K562 (cell line): ENCODE data around the gene PIEZO2. TPM values are rescaled to one million over a fixed set of nuclear protein-coding genes. Genes with fewer than 3 reads are reported as not detected.

ENCODE experiments used
- ATAC-seq: fragments of 200-7000 bp; cut with Tn5 transposase; 3 replicates; pipeline ENCODE4 v1.9.1; 2020; ENCODE audit warnings: moderate library complexity
- BruUV-seq: library from RNA; stranded (reverse); fragments of 400-500 nt; replicated peaks from 2 replicates; lab custom pipeline; 2021; lab: Mats Ljungman, UMichigan
- CTCF ChIA-PET: fragments of 300-600 bp; formaldehyde crosslinking; extraction: SDS; loops from one replicate; lab custom pipeline; 2021; ENCODE audit warnings: low intra/inter-chr PET ratio; lab: Yijun Ruan, JAX
- POLR2A ChIA-PET: fragments of 300-600, 350-650 bp; sonication (Branson Sonifier 250); formaldehyde crosslinking; extraction: SDS; loops from one replicate; lab custom pipeline; 2021; ENCODE audit warnings: antibody characterized with exemption, inconsistent platforms; lab: Yijun Ruan, JAX
- DNase-seq, 4 experiments: peaks; one replicate each; pipeline versions ENCODE4 v3.0.0 to v3.0.0-alpha.2; 2011 to 2018; ENCODE audit warnings: low spot score in 3 of 4, mixed read lengths in 3 of 4; ENCODE audit errors: extremely low read depth in 1 of 4
- FAIRE-seq: peaks from 2 replicates; lab custom pipeline; 2011; peaks lifted over from hg19 to GRCh38; lab: Jason Lieb, UNC
- H2AFZ ChIP-seq: 2 replicates; pipeline ENCODE4 v1.6.0; 2011; ENCODE audit warnings: low read depth, low read length, control low read depth, inconsistent platforms
- H3K27ac ChIP-seq: fragments of 200-600 bp; 3 replicates; pipeline ENCODE4 v1.8.0; 2011; ENCODE audit warnings: low read depth, mild to moderate bottlenecking, control low read depth, inconsistent platforms, low read length, moderate library complexity, mixed read lengths; ENCODE audit errors: extremely low read depth
- H3K27me3 ChIP-seq, 2 experiments: fragments of 300-600 bp in 1 of 2; 2 replicates in 1 of 2; 3 replicates in 1 of 2; pipeline versions ENCODE4 v1.6.0 to v1.8.0; 2011; ENCODE audit warnings: inconsistent platforms in 2 of 2, low read length in 2 of 2, mild to moderate bottlenecking in 1 of 2, mixed read lengths in 1 of 2, moderate library complexity in 1 of 2; ENCODE audit not compliant: control insufficient read depth in 2 of 2, insufficient read depth in 2 of 2
- H3K36me3 ChIP-seq: fragments of 300-600 bp; 3 replicates; pipeline ENCODE4 v1.8.0; 2011; ENCODE audit warnings: mild to moderate bottlenecking, low read length, inconsistent platforms; ENCODE audit not compliant: control insufficient read depth, insufficient read depth
- H3K4me1 ChIP-seq, 2 experiments: fragments of 200-600 bp in 1 of 2; replicated peaks in 1 of 2; 2 replicates in 1 of 2; 3 replicates in 1 of 2; pipeline versions ENCODE4 v1.5.1 to v1.8.0; 2011; ENCODE audit warnings: inconsistent platforms in 2 of 2, low read length in 2 of 2, mild to moderate bottlenecking in 1 of 2, mixed read lengths in 1 of 2, moderate library complexity in 1 of 2; ENCODE audit not compliant: control insufficient read depth in 2 of 2, insufficient read depth in 2 of 2
- H3K4me2 ChIP-seq: 2 replicates; pipeline ENCODE4 v1.6.1; 2011; ENCODE audit warnings: low read length, control low read depth, inconsistent platforms, mixed read lengths; ENCODE audit not compliant: insufficient read depth
- H3K4me3 ChIP-seq: fragments of 200-600 bp; sonication (generic), shearing (Covaris generic); 2 replicates; pipeline ENCODE4 v1.5.1; 2016; ENCODE audit warnings: control low read depth, inconsistent platforms
- H3K79me2 ChIP-seq: fragments of 200-600 bp; 3 replicates; pipeline ENCODE4 v1.8.0; 2011; ENCODE audit warnings: low read length, inconsistent platforms; ENCODE audit not compliant: control insufficient read depth, insufficient read depth
- H3K9ac ChIP-seq, 2 experiments: 2 replicates each; pipeline versions ENCODE4 v1.6.0 to v1.6.1; 2011; ENCODE audit warnings: low read depth in 2 of 2, low read length in 2 of 2, control low read depth in 1 of 2, inconsistent platforms in 1 of 2, mild to moderate bottlenecking in 1 of 2, mixed read lengths in 1 of 2; ENCODE audit not compliant: insufficient read depth in 1 of 2
- H3K9me1 ChIP-seq: one replicate; pipeline ENCODE4 v1.6.0; 2011; ENCODE audit warnings: inconsistent platforms, mild to moderate bottlenecking, low read length, moderate library complexity; ENCODE audit not compliant: control insufficient read depth, insufficient read depth
- H3K9me3 ChIP-seq: replicated peaks from 2 replicates; pipeline ENCODE4 v1.5.1; 2011; ENCODE audit warnings: low read depth, low read length, inconsistent platforms; ENCODE audit not compliant: control insufficient read depth, insufficient read depth
- H4K20me1 ChIP-seq: replicated peaks from 2 replicates; pipeline ENCODE4 v1.6.1; 2011; ENCODE audit warnings: low read length, inconsistent platforms, mixed read lengths; ENCODE audit not compliant: control insufficient read depth, insufficient read depth
- CHD1 ChIP-seq: fragments of 200-600 bp; sonication (generic); IDR thresholded peaks from one replicate; pipeline ENCODE4 v1.6.1; 2012; ENCODE audit warnings: mild to moderate bottlenecking, moderate library complexity, low read length, inconsistent platforms
- CREB3 ChIP-seq: fragments of 450-650 bp; conservative IDR thresholded peaks from 2 replicates; pipeline ENCODE4 v1.6.1; 2016; ENCODE audit warnings: missing genetic modification characterization, low read depth, mild to moderate bottlenecking, missing compliant biosample characterization, moderate library complexity
- DNMT1 ChIP-seq: fragments of 450-650 bp; IDR thresholded peaks from 2 replicates; pipeline ENCODE4 v1.6.1; 2016; ENCODE audit warnings: antibody characterized with exemption, mild to moderate bottlenecking
- E2F4 ChIP-seq: sonication (generic); formaldehyde crosslinking; IDR thresholded peaks from 2 replicates; pipeline ENCODE4 v1.8.0; 2022; ENCODE audit warnings: mild to moderate bottlenecking, low read depth, missing genetic modification reagents
- ERF ChIP-seq: fragments of 450-650 bp; formaldehyde crosslinking; IDR thresholded peaks from 2 replicates; pipeline ENCODE4 v1.4.0; 2020; ENCODE audit warnings: mild to moderate bottlenecking, mixed read lengths
- GTF2E2 ChIP-seq: fragments of 200-800 bp; sonication (Bioruptor generic); IDR thresholded peaks from 2 replicates; pipeline ENCODE4 v1.6.1; 2016; ENCODE audit warnings: missing genetic modification characterization, missing compliant biosample characterization
- SPI1 ChIP-seq: IDR thresholded peaks from 2 replicates; pipeline ENCODE4 v1.6.1; 2011; ENCODE audit warnings: low read depth, low read length, control low read depth, borderline replicate concordance
- TAF9B ChIP-seq: fragments of 450-650 bp; IDR thresholded peaks from 2 replicates; pipeline ENCODE4 v1.6.1; 2018; ENCODE audit warnings: mild to moderate bottlenecking; ENCODE audit not compliant: partially characterized antibody
- ZNF134 ChIP-seq: fragments of 250-450 bp; sonication (Bioruptor Pico); conservative IDR thresholded peaks from 2 replicates; pipeline ENCODE4 v1.4.0; 2020
- ZNF24 ChIP-seq: fragments of 450-650 bp; IDR thresholded peaks from 2 replicates; pipeline ENCODE4 v1.6.1; 2016
- ZNF830 ChIP-seq: fragments of 250-450 bp; sonication (Bioruptor Pico); IDR thresholded peaks from 2 replicates; pipeline ENCODE4 v1.5.0; 2021; ENCODE audit warnings: mild to moderate bottlenecking
- WGBS: fragments of 100-300 bp; shearing (Covaris generic); methylation state at CpG from one replicate; pipeline ENCODE4 v1.1.6; 2016; ENCODE audit warnings: low coverage, mixed read lengths; ENCODE audit not compliant: insufficient coverage; ENCODE audit errors: missing lambda C conversion rate; 5-methylcytosine and 5-hydroxymethylcytosine counted together
- in situ Hi-C: fragments of 300-500 bp; cut with MboI; formaldehyde crosslinking; loops from 4 replicates; pipeline ENCODE4 v1.15.0; 2018; ENCODE audit warnings: inconsistent platforms, mixed read lengths
- intact Hi-C: fragments of 100-400 bp; cut with micrococcal nuclease; formaldehyde crosslinking; loops from 2 replicates; pipeline ENCODE4 v1.14.2; 2022
- polyA plus RNA-seq, 8 experiments: library from polyadenylated mRNA; depleted of rRNA in 4 of 8; stranded (reverse) in 5 of 8; unstranded in 3 of 8; fragments of >200 nt; fragmentation: Nextera tagmentation in 2 of 8; fragmentation: Illumina TruSeq in 1 of 8; extraction: Ambion mirVana in 2 of 8; extraction: Trizol in 1 of 8; gene quantifications; 2 replicates each; pipeline versions ENCODE4 v1.2.1 to v1.2.3, GENCODE V29; 2011 to 2014; ENCODE audit warnings: inconsistent platforms in 1 of 8, missing spikeins in 1 of 8
- total RNA-seq, 7 experiments: library from RNA; depleted of rRNA in 6 of 7; stranded (reverse); fragments of >200 nt in 6 of 7; fragmentation: Illumina TruSeq in 2 of 7; extraction: Trizol in 2 of 7; gene quantifications; 2 replicates each; pipeline versions ENCODE4 v1.2.1 to v1.2.3, GENCODE V29; 2011 to 2021; ENCODE audit warnings: low replicate concordance in 1 of 7

Gene PIEZO2
- total and polyA plus RNA-seq, 9 of the 15 experiments (the other 6 are each of a cell fraction or from before 2014, with no cell fraction given), result 0.54 to 4.1 (median 2.0) TPM

GRCh38 chr18:11179959-11180519 is 30.7 kb upstream of the PIEZO2 start:
- intact Hi-C loops, result no loop called here

GRCh38 chr18:11178951-11179549 is 29.7 kb upstream of the PIEZO2 start:
- H3K9ac ChIP-seq, result no peak overlapping the region
- 2% methylated on average over 14 of the region's 14 CpGs for WGBS
- intact Hi-C loops, result no loop called here
- H3K79me2 ChIP-seq, result no peaks in the 10 kb centered on the region
- in situ Hi-C loops, result no loop called here
- no peak for ATAC-seq
- ChIA-PET CTCF (interaction anchor here (0.5 kb wide), 1 partner anchor 812 kb away, joined by 5 read pairs; no protein-coding TSS in a partner anchor), POLR2A (interaction anchor here (0.6 kb wide), 1 partner anchor 66 kb away, joined by 3 read pairs; no protein-coding TSS in a partner anchor)
- no peak overlapping the region for H2AFZ ChIP-seq
- H3K36me3 ChIP-seq, result no peaks in the 10 kb centered on the region
- H4K20me1 ChIP-seq, result no peaks in the 10 kb centered on the region
- BruUV-seq, result no TSS peak
- H3K4me1 ChIP-seq, result no peaks in the 10 kb centered on the region
- H3K27ac ChIP-seq, result no peak overlapping the region
- no peak overlapping the region for H3K4me2 ChIP-seq
- no peak overlapping the region for H3K4me3 ChIP-seq
- DNase-seq, result no peak
- FAIRE-seq, result no peak
- peaks cover 0 to 2% of the 10 kb centered on the region in 2 experiments; a peak in 1 of 5 replicates for H3K27me3 ChIP-seq
- TF ChIP-seq E2F4 (CRISPR knock-in tag) (no peak), DNMT1 (no peak), GTF2E2 (tag) (no peak), CREB3 (tag) (no peak)
- H3K9me3 ChIP-seq, result no peaks in the 10 kb centered on the region
- no peaks in the 10 kb centered on the region for H3K9me1 ChIP-seq

More at GRCh38 chr18:11179959-11180519, 30.7 kb upstream of the PIEZO2 start:
- ATAC-seq, result no peak
- no peak overlapping the region for H3K9ac ChIP-seq
- CTCF ChIA-PET, result no interaction called here
- POLR2A ChIA-PET, result no interaction called here
- H2AFZ ChIP-seq, result no peak overlapping the region
- no peak for DNase-seq
- H3K9me1 ChIP-seq, result no peaks in the 10 kb centered on the region
- H3K4me1 ChIP-seq, result no peaks in the 10 kb centered on the region
- no peaks in the 10 kb centered on the region for H3K79me2 ChIP-seq
- no peak overlapping the region for H3K27ac ChIP-seq
- in situ Hi-C loops, result no loop called here
- no peak overlapping the region for H3K4me2 ChIP-seq
- no peak for FAIRE-seq
- H3K9me3 ChIP-seq, result no peaks in the 10 kb centered on the region
- TF ChIP-seq ZNF134 (no peak), SPI1 (no peak), ZNF24 (no peak), CHD1 (no peak), ZNF830 (CRISPR knock-in tag) (no peak), TAF9B (no peak), ERF (no peak)
- TF ChIP-seq, all 486 proteins: peak for 0
- BruUV-seq, result no TSS peak
- H4K20me1 ChIP-seq, result no peaks in the 10 kb centered on the region
- H3K36me3 ChIP-seq, result no peaks in the 10 kb centered on the region
- no peak overlapping the region for H3K4me3 ChIP-seq
- peaks cover 0 to 2% of the 10 kb centered on the region in 2 experiments; a peak in 1 of 5 replicates for H3K27me3 ChIP-seq
- 0% methylated on average over 6 of the region's 6 CpGs for WGBS
